Lung (tissue), 12 donors: ENCODE measurements around the gene NAPSA. TPM values are rescaled to one million over a fixed set of nuclear protein-coding genes. Genes with fewer than 3 reads are reported as not detected.

Source experiments
- ATAC-seq: fragments of 200-7000 bp; cut with Tn5 transposase; one replicate; pipeline ENCODE4 v1.9.1; 2020; ENCODE audit warnings: moderate number of reproducible peaks; ENCODE audit not compliant: insufficient read depth, low FRiP score
- DNase-seq, 3 donors: peaks; one replicate each; pipeline ENCODE4 v3.0.0-alpha.2; 2013 to 2017
- H3K27ac ChIP-seq, 2 donors: one replicate each; pipeline ENCODE4 v1.5.1; 2013; ENCODE audit warnings: mild to moderate bottlenecking in 2 of 2, moderate library complexity in 2 of 2, control low read depth in 1 of 2, inconsistent platforms in 1 of 2, low read depth in 1 of 2, low read length in 1 of 2
- H3K27me3 ChIP-seq, 3 donors: one replicate each; pipeline ENCODE4 v1.5.1; 2013; ENCODE audit warnings: low read length in 2 of 3; ENCODE audit not compliant: control insufficient read depth in 3 of 3, insufficient read depth in 3 of 3
- H3K36me3 ChIP-seq, 4 donors: one replicate each; pipeline ENCODE4 v1.5.1; 2013; ENCODE audit warnings: low read length in 4 of 4, mild to moderate bottlenecking in 1 of 4, moderate library complexity in 1 of 4; ENCODE audit not compliant: control insufficient read depth in 4 of 4, insufficient read depth in 4 of 4
- H3K4me1 ChIP-seq, 5 donors: one replicate each; pipeline ENCODE4 v1.5.1; 2013; ENCODE audit warnings: low read length in 5 of 5, mild to moderate bottlenecking in 2 of 5, moderate library complexity in 1 of 5; ENCODE audit not compliant: control insufficient read depth in 5 of 5, insufficient read depth in 5 of 5
- H3K4me3 ChIP-seq: one replicate; pipeline ENCODE4 v1.5.1; 2013; ENCODE audit warnings: mild to moderate bottlenecking, control low read depth, moderate library complexity
- H3K9ac ChIP-seq, 2 donors: one replicate each; pipeline ENCODE4 v1.5.1; 2013; ENCODE audit warnings: low read length in 2 of 2, control low read depth in 1 of 2; ENCODE audit not compliant: insufficient read depth in 1 of 2
- H3K9me3 ChIP-seq, 4 donors: one replicate each; pipeline ENCODE4 v1.5.1; 2013; ENCODE audit warnings: low read length in 3 of 4, mild to moderate bottlenecking in 1 of 4, moderate library complexity in 1 of 4; ENCODE audit not compliant: control insufficient read depth in 4 of 4, insufficient read depth in 3 of 4
- CTCF ChIP-seq: IDR thresholded peaks from 2 replicates; pipeline ENCODE4 v1.5.1; 2012; ENCODE audit warnings: mild to moderate bottlenecking; ENCODE audit errors: control extremely low read depth, extremely low read depth
- WGBS, 2 donors: extraction: QIAGEN DNeasy Blood & Tissue Kit; methylation state at CpG; one replicate each; pipeline ENCODE4 v1.1.7; 2013; 5-methylcytosine and 5-hydroxymethylcytosine counted together
- polyA plus RNA-seq, 2 donors: library from polyadenylated mRNA; stranded (reverse); fragments of 200-250 nt; gene quantifications; one replicate each; pipeline ENCODE4 v1.2.1, GENCODE V29; 2013
- total RNA-seq, 2 donors: library from RNA; depleted of rRNA in 1 of 2; stranded (reverse); fragments of >200 nt in 1 of 2; gene quantifications; one replicate each; pipeline ENCODE4 v1.2.1, GENCODE V29; 2014 to 2021
- donor health status: control.
- donor health status: control.
- donor health status: Bipolar disorder and iron deficiency.
- donor health status: healthy.
- donor health status: DM: yes; HTN: yes; CAD: no.

NAPSA gene
- total and polyA plus RNA-seq, 4 donors, result 655 to 2,584 (median 1,433) TPM

GRCh38 chr19:50406156-50406820 is 40.8 kb upstream of the NAPSA start:
- Histone ChIP-seq H3K36me3 (peaks cover 0 to 54% (median 15%) of the 10 kb centered on the region in 4 donors), H3K9ac (no peak overlapping the region), H3K4me3 (no peak overlapping the region), H3K27me3 (no peaks in the 10 kb centered on the region), H3K9me3 (no peaks in the 10 kb centered on the region), H3K27ac (no peak overlapping the region), H3K4me1 (no peaks in the 10 kb centered on the region)
- WGBS, 2 donors, result 88 to 96% methylated on average over 22 of the region's 22 CpGs
- no peak for ATAC-seq
- DNase-seq, result no peak
- no peak for TF ChIP-seq CTCF

DNA sequence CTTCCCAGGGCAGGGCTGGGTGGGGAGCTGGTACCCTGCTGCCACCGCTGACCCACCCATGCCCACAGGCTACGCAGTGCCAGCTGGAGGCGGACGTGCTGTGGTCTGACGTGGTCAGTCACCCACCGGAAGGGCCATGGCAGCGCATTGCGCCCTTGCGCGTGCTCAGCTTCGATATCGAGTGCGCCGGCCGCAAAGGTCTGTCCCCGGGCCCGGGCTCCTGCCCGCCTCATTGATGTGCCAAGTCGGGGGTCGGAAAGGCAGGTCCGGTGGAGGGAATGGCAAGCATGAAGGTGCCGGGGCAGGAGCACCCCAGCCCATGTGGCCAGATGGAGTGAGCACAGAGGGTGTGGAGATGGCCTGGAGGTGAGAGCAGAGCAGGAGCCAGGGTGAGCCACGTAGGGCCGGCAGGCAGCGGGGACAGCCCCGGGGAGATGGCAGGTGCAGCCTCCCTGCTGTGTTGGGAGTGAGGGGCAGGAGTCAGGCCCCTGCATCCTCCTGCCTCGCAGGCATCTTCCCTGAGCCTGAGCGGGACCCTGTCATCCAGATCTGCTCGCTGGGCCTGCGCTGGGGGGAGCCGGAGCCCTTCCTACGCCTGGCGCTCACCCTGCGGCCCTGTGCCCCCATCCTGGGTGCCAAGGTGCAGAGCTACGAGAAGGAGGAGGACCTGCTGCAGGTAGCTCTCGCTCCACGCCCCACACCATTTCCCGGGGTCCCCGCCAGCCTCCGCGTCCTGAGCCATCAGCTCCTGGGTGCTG is 37.3 kb upstream of the NAPSA start:
- WGBS, 2 donors, result 97 to 98% methylated on average over 35 to 41 of the region's 41 CpGs
- Histone ChIP-seq H3K27ac (no peak overlapping the region), H3K36me3 (peaks cover 0 to 44% (median 12%) of the 10 kb centered on the region in 4 donors), H3K9me3 (peaks cover 0 to 3% (median 0%) of the 10 kb centered on the region in 4 donors), H3K4me3 (no peak overlapping the region), H3K9ac (no peak overlapping the region), H3K27me3 (no peaks in the 10 kb centered on the region), H3K4me1 (no peaks in the 10 kb centered on the region)
- TF ChIP-seq CTCF, result no peak
- ATAC-seq, result no peak
- no peak for DNase-seq

- H3K9me3 ChIP-seq, result peaks cover 0 to 3% (median 0%) of the 10 kb centered on the region in 4 donors
- DNase-seq (no peak), ATAC-seq (no peak)
- no peak overlapping the region for H3K4me3 ChIP-seq
- H3K36me3 ChIP-seq, result peaks cover 0 to 40% (median 11%) of the 10 kb centered on the region in 4 donors
- no peak overlapping the region for H3K9ac ChIP-seq
- no peaks in the 10 kb centered on the region for H3K27me3 ChIP-seq
- H3K4me1 ChIP-seq, result no peaks in the 10 kb centered on the region
- no peak overlapping the region for H3K27ac ChIP-seq
- TF ChIP-seq CTCF, result no peak
- 95 to 97% methylated on average over 48 of the region's 48 CpGs for WGBS, 2 donors
Measured at GRCh38 chr19:50401605-50402450, 36.4 kb upstream of the NAPSA start.
